ENCODE measurements around the gene ERAP2.

The ERAP2 gene

DNA sequence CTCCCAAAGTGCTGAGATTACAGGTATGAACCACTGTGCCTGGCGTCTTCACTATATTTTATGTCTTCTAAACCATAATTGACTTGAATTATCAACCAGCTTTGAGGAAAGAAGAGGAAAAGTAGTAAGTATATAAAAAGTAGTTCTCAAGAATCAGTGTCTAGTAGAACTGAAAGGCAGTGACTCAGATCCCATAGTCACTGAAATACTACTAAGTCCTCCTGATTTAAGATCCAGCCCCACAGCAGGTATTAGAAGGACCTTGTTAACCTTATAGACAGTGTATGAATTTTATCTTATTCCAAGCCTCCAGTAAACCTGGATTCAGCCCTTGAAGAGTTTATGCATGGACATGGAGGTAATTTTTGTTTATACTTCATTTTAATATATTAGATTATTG, 91.1 kb downstream of the ERAP2 start:
- TF ChIP-seq, protein P1, sequence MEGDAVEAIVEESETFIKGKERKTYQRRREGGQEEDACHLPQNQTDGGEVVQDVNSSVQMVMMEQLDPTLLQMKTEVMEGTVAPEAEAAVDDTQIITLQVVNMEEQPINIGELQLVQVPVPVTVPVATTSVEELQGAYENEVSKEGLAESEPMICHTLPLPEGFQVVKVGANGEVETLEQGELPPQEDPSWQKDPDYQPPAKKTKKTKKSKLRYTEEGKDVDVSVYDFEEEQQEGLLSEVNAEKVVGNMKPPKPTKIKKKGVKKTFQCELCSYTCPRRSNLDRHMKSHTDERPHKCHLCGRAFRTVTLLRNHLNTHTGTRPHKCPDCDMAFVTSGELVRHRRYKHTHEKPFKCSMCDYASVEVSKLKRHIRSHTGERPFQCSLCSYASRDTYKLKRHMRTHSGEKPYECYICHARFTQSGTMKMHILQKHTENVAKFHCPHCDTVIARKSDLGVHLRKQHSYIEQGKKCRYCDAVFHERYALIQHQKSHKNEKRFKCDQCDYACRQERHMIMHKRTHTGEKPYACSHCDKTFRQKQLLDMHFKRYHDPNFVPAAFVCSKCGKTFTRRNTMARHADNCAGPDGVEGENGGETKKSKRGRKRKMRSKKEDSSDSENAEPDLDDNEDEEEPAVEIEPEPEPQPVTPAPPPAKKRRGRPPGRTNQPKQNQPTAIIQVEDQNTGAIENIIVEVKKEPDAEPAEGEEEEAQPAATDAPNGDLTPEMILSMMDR (IDR thresholded peaks at IDR 0.05; ENCODE audit: low read depth, low read length): no peak
- H3K4me3 ChIP-seq (ENCODE audit: low read depth, low read length): no peak overlapping the region

DNA sequence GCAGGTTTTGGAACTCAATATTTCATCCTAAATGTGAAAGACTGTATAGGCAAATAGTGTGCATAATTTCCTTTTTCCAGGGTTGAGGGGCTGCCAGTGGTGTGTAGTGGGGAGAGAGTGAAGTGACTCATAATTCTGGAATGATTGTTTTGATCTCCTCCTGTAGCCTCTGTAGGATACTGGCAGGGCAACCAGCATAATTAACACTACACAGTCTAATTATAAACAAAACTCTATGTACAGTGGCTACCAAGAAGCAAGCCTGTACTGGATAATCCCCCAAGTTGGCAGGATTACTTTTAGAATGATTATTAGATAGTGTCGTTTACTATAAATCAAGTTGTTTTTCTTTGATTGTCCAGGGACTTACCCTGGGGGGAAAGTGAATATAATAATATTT, 91.8 kb downstream of the ERAP2 start:
- no peak overlapping the region for H3K4me3 ChIP-seq (ENCODE audit: low read depth, low read length)
- TF ChIP-seq, protein P1 (IDR thresholded peaks at IDR 0.05; ENCODE audit: low read depth, low read length): no peak

DNA sequence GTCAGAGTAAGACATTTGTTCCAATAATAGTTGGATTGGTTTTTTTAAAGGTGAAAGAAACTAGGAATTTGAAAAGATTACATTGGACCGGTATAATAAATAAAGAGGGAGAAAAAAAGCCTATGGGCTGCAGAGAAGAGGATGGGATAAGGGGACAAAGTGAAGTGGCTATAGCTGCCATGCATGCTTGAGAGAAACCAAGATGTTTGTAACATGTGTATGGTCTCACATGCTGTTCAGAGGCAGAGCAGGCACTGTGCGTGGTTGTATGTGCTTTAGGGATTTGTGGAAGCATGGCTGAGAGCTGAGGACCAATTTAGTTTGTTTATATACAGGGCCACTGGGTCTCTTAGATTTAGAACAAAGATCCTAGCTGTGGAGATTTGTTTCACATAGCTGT, 92.3 kb downstream of the ERAP2 start:
- no peak overlapping the region for H3K4me3 ChIP-seq (ENCODE audit: low read depth, low read length)
- TF ChIP-seq, protein P1 (IDR thresholded peaks at IDR 0.05; ENCODE audit: low read depth, low read length): no peak

All from WI38 (cell line).